Fibroblast of skin of back (primary cell): Measurements from ENCODE around the gene DHX57.
A peak's percentile ranks its signal among the peaks of the same experiment; 100 is the strongest.

Experiments
- DNase-seq: peaks from one replicate; pipeline ENCODE4 v3.0.0-alpha.2; 2013

The DHX57 gene

GRCh38 chr2:38750011-38750890 lies 125.5 kb downstream of the DHX57 start:
- peak; percentile 30 for DNase-seq

GRCh38 chr2:38748943-38749804 lies 126.6 kb downstream of the DHX57 start:
- no peak for DNase-seq

DNA sequence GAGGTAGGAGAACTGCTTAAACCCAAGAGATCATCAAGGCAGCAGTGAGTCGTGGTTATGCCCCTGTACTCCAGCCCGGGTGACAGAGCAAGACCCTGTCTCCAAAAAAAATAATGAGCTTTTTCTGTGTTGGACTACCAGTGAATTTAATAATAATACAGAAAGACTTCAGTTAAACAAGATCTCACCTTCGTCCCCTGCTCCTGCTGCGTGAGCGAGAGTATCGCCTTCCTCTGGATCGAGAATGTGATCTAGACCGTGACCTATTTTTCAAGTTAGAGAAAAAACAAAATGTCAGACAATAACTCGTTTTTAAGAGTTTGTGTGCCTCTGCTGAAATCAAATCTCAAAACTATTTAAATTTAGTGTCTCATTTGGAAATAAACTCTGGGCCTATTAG lies 127.3 kb downstream of the DHX57 start:
- no peak for DNase-seq

GRCh38 chr2:38747819-38748218 lies 127.9 kb downstream of the DHX57 start:
- DNase-seq = no peak
